Muscle layer of colon (tissue), 2 donors: ENCODE measurements around the gene DOK7.

ENCODE experiments used
- H3K27ac ChIP-seq: one replicate; pipeline ENCODE4 v1.7.0; 2013; ENCODE audit warnings: low read depth, mild to moderate bottlenecking, low read length, moderate library complexity
- H3K27me3 ChIP-seq, 2 donors: one replicate each; pipeline ENCODE4 v1.7.0; 2013; ENCODE audit warnings: low read length in 2 of 2, mild to moderate bottlenecking in 2 of 2; ENCODE audit not compliant: insufficient read depth in 2 of 2, control insufficient read depth in 1 of 2
- H3K36me3 ChIP-seq: one replicate; pipeline ENCODE4 v1.7.0; 2013; ENCODE audit warnings: mild to moderate bottlenecking, low read length; ENCODE audit not compliant: insufficient read depth
- H3K4me1 ChIP-seq: one replicate; pipeline ENCODE4 v1.7.0; 2013; ENCODE audit warnings: mild to moderate bottlenecking, low read length; ENCODE audit not compliant: insufficient read depth
- H3K4me3 ChIP-seq, 2 donors: one replicate each; pipeline ENCODE4 v1.7.0; 2013; ENCODE audit warnings: low read length in 2 of 2, low read depth in 1 of 2, mild to moderate bottlenecking in 1 of 2, moderate library complexity in 1 of 2
- H3K9ac ChIP-seq: one replicate; pipeline ENCODE4 v1.7.0; 2013; ENCODE audit warnings: low read length
- H3K9me3 ChIP-seq: one replicate; pipeline ENCODE4 v1.7.0; 2013; ENCODE audit warnings: mild to moderate bottlenecking, low read length
- donor health status: abdominal sarcoma.
- donor health status: Adenocarcinoma of cecum.

The DOK7 gene

DNA sequence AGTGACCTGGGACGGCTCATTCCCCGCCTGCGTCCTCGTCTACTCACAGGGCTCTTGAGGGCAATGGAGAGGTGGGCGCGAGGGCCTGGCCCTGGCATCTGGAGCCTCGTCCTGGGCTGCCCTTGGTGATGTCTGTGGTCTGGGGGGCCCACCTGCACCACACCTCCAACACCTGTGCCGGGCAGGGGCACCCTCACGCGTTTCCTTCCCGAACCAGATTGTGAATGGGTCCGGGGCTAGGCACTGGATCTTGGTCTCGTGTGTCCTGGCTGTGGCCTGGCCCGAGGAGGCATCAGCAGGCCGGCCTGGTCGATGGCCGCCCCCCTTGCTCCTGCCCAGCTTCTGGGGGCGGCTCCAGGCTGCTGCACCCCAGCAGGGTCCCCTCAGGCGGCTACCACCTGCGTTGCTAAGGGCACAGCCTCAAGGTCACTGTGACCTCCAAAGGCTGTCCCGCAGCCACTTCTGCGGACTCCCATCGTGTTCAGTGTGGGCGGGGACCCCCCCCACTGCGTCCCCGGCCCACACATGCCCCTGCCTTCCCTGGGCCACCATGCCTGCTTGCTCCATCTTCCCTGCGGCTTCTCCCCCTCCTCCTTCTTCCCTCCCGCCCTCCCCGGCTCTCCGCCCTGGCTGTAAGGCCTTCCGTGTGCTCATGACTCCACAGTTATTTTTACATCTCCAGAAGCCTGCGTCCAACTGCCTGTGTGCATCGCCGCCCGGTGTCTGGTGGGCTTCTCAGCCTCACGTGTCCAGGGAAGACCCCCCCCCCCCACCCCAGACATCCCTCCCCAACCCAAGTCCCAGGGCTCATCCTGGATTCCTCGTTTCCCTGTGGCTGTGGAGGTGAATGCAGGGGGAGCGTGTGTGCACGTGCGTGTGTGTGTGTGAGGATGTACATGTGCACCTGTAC, 3.8 kb downstream of the DOK7 start:
- no peak overlapping the region for H3K27ac ChIP-seq

GRCh38 chr4:3467601-3468031, 4.5 kb downstream of the DOK7 start:
- no peak overlapping the region for H3K27ac ChIP-seq
- no peaks in the 10 kb centered on the region for H3K36me3 ChIP-seq
- no peak overlapping the region for H3K9ac ChIP-seq
- H3K4me3 ChIP-seq: no peak overlapping the region
- H3K9me3 ChIP-seq: no peaks in the 10 kb centered on the region
- no peaks in the 10 kb centered on the region for H3K4me1 ChIP-seq
- H3K27me3 ChIP-seq: peaks cover 0 to 23% of the 10 kb centered on the region in 2 donors

More for the DNA sequence above, 3.8 kb downstream of the DOK7 start:
- Histone ChIP-seq H3K9ac (no peak overlapping the region), H3K4me3 (no peak overlapping the region), H3K27me3 (peaks cover 0 to 23% of the 10 kb centered on the region in 2 donors), H3K36me3 (no peaks in the 10 kb centered on the region), H3K9me3 (no peaks in the 10 kb centered on the region), H3K4me1 (no peaks in the 10 kb centered on the region)

DNA sequence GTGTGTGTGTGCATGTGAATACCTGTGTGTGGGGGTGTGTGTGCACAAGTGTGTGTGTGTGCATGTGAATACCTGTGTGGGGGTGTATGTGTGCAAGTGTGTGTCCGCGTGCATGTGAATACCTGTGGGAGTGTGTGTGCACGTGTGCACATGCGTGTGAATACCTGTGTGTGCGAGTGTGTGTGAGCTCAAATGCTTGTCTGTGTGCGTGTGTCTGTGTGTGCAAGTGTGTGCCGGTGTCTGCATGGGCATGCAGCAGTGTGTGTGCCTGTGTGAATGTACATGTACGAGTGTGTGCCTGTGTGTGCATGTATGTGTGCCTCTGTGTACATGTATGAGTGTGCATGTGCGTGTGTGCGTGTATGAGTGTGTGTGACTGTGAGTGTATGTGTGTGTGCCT, 5.0 kb downstream of the DOK7 start:
- H3K27me3 ChIP-seq: peaks cover 0 to 21% of the 10 kb centered on the region in 2 donors

DNA sequence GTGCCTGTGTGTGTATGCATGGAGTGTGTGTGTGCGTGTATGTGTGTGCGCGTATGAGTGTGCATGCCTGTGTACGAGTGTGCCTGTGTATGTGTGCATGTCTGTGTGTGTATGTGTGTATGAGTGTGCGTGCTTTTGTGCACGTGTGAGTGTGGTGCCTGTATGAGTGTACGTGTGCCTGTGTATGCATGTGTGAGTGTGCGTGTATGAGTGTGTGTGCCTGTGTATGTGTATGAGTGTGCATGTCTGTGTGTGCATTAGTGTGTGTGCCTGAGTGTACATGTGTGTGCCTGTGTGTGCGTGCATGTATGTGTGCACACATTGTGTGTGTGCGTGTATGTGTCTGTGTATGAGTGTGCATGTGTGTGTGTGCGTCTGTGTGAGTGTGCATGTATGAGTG, 5.7 kb downstream of the DOK7 start:
- peaks cover 0 to 16% of the 10 kb centered on the region in 2 donors for H3K27me3 ChIP-seq
- H3K4me1 ChIP-seq: no peaks in the 10 kb centered on the region
- no peaks in the 10 kb centered on the region for H3K36me3 ChIP-seq
- H3K9ac ChIP-seq: no peak overlapping the region
- H3K9me3 ChIP-seq: no peaks in the 10 kb centered on the region
- H3K4me3 ChIP-seq: no peak overlapping the region
- H3K27ac ChIP-seq: no peak overlapping the region

More for the DNA sequence above, 5.0 kb downstream of the DOK7 start:
- no peak overlapping the region for H3K9ac ChIP-seq
- no peaks in the 10 kb centered on the region for H3K9me3 ChIP-seq
- no peaks in the 10 kb centered on the region for H3K4me1 ChIP-seq
- H3K36me3 ChIP-seq: no peaks in the 10 kb centered on the region
- H3K27ac ChIP-seq: no peak overlapping the region
- H3K4me3 ChIP-seq: no peak overlapping the region

- Histone ChIP-seq H3K4me1 (no peaks in the 10 kb centered on the region), H3K4me3 (no peak overlapping the region), H3K27me3 (peaks cover 0 to 9% of the 10 kb centered on the region in 2 donors), H3K36me3 (no peaks in the 10 kb centered on the region), H3K27ac (no peak overlapping the region), H3K9me3 (no peaks in the 10 kb centered on the region), H3K9ac (no peak overlapping the region)
These were observed 6.5 kb downstream of the DOK7 start for GRCh38 chr4:3469386-3470243.

GRCh38 chr4:3470244-3471097, 7.4 kb downstream of the DOK7 start:
- H3K9ac ChIP-seq: no peak overlapping the region
- no peak overlapping the region for H3K4me3 ChIP-seq
- no peaks in the 10 kb centered on the region for H3K4me1 ChIP-seq
- H3K27me3 ChIP-seq: peaks cover 0 to 9% of the 10 kb centered on the region in 2 donors
- H3K9me3 ChIP-seq: no peaks in the 10 kb centered on the region
- no peaks in the 10 kb centered on the region for H3K36me3 ChIP-seq
- no peak overlapping the region for H3K27ac ChIP-seq

GRCh38 chr4:3471098-3471760, 8.1 kb downstream of the DOK7 start:
- no peak overlapping the region for H3K27ac ChIP-seq
- no peaks in the 10 kb centered on the region for H3K36me3 ChIP-seq
- H3K27me3 ChIP-seq: peaks cover 0 to 5% of the 10 kb centered on the region in 2 donors
- no peak overlapping the region for H3K4me3 ChIP-seq
- H3K4me1 ChIP-seq: no peaks in the 10 kb centered on the region
- H3K9ac ChIP-seq: no peak overlapping the region
- H3K9me3 ChIP-seq: no peaks in the 10 kb centered on the region

GRCh38 chr4:3471886-3472285, 8.8 kb downstream of the DOK7 start:
- no peak overlapping the region for H3K9ac ChIP-seq
- peaks cover 0 to 5% of the 10 kb centered on the region in 2 donors for H3K27me3 ChIP-seq
- H3K27ac ChIP-seq: no peak overlapping the region
- no peak overlapping the region for H3K4me3 ChIP-seq
- no peaks in the 10 kb centered on the region for H3K9me3 ChIP-seq
- no peaks in the 10 kb centered on the region for H3K4me1 ChIP-seq
- H3K36me3 ChIP-seq: no peaks in the 10 kb centered on the region

GRCh38 chr4:3472411-3473141, 9.5 kb downstream of the DOK7 start:
- Histone ChIP-seq H3K27me3 (peaks cover 0 to 5% of the 10 kb centered on the region in 2 donors), H3K4me1 (no peaks in the 10 kb centered on the region), H3K36me3 (no peaks in the 10 kb centered on the region), H3K27ac (no peak overlapping the region), H3K4me3 (no peak overlapping the region), H3K9me3 (no peaks in the 10 kb centered on the region), H3K9ac (no peak overlapping the region)
